Neural cell (in vitro differentiated cells): Measurements from ENCODE around the gene YIPF6.

Source experiments
- CTCF ChIP-seq: fragments of 450-650 bp; IDR thresholded peaks from 2 replicates; pipeline ENCODE4 v1.5.1; 2014; ENCODE audit warnings: antibody characterized with exemption, mild to moderate bottlenecking, moderate library complexity; ENCODE audit not compliant: poor library complexity, severe bottlenecking
- EP300 ChIP-seq: fragments of 450-650 bp; conservative IDR thresholded peaks from 2 replicates; pipeline ENCODE4 v1.6.1; 2014; ENCODE audit warnings: antibody characterized with exemption, mild to moderate bottlenecking, moderate library complexity; ENCODE audit not compliant: poor library complexity, severe bottlenecking
- EZH2 ChIP-seq: fragments of 200-600, 300-800 bp; shearing (Covaris generic), sonication (generic); IDR thresholded peaks from 2 replicates; pipeline ENCODE4 v1.6.1; 2014; ENCODE audit warnings: antibody characterized with exemption, low read length, borderline replicate concordance, mild to moderate bottlenecking; ENCODE audit not compliant: insufficient read depth, poor library complexity, severe bottlenecking
- MXI1 ChIP-seq: fragments of 450-650 bp; conservative IDR thresholded peaks from 2 replicates; pipeline ENCODE4 v1.6.1; 2014; ENCODE audit warnings: antibody characterized with exemption, mild to moderate bottlenecking; ENCODE audit not compliant: poor library complexity, severe bottlenecking
- POLR2AphosphoS5 ChIP-seq: IDR thresholded peaks from 2 replicates; pipeline ENCODE4 v1.6.1; 2012
- REST ChIP-seq: IDR thresholded peaks from 2 replicates; pipeline ENCODE4 v1.6.1; 2012; ENCODE audit warnings: borderline replicate concordance
- TAF1 ChIP-seq: IDR thresholded peaks from 2 replicates; pipeline ENCODE4 v1.6.1; 2012; ENCODE audit warnings: low read depth

- TF ChIP-seq CTCF: no peak
- TF ChIP-seq EZH2: no peak
- no peak for TF ChIP-seq TAF1
- TF ChIP-seq EP300: no peak
- no peak for TF ChIP-seq REST
- TF ChIP-seq POLR2AphosphoS5: no peak
- TF ChIP-seq MXI1: no peak
These were observed 69.3 kb downstream of the YIPF6 start for GRCh38 chrX:68568136-68568535.
